ENCODE data around the gene TTC1.
"Not testable (repeated sequence)": the region's sequence is repeated elsewhere in the genome, so short reads cannot be mapped to it uniquely, and the experiment has no call there.

Gene TTC1

GRCh38 chr5:160008877-160009590 is at the start of gene TTC1:
Gene TTC1 (plus strand): TSS chr5:160009139. CDS start chr5:160010529, 1,390 bp downstream.
- peak; percentile 66 to 73 for DNase-seq (ENCODE audit: low read depth in 1 of 2, low spot score in 1 of 2)

- DNase-seq (ENCODE audit: low read depth in 1 of 2, low spot score in 1 of 2): no peak
Observed at GRCh38 chr5:159961176-159962160, 47.5 kb upstream of the TTC1 start.

- DNase-seq (ENCODE audit: low read depth in 1 of 2, low spot score in 1 of 2): no peak
Observed at GRCh38 chr5:159962214-159962613, 46.7 kb upstream of the TTC1 start.

GRCh38 chr5:159963935-159964334 is 45.0 kb upstream of the TTC1 start:
- DNase-seq (ENCODE audit: low read depth in 1 of 2, low spot score in 1 of 2): no peak

- no peak for DNase-seq (ENCODE audit: low read depth in 1 of 2, low spot score in 1 of 2)
Observed at GRCh38 chr5:159965031-159965837, 43.7 kb upstream of the TTC1 start.

- not testable (repeated sequence) for DNase-seq (ENCODE audit: low read depth in 1 of 2, low spot score in 1 of 2)
Observed at GRCh38 chr5:159965838-159966128, 43.2 kb upstream of the TTC1 start.

GRCh38 chr5:159969966-159970365 is 39.0 kb upstream of the TTC1 start:
- DNase-seq (ENCODE audit: low read depth in 1 of 2, low spot score in 1 of 2): no peak

- no peak for DNase-seq (ENCODE audit: low read depth in 1 of 2, low spot score in 1 of 2)
Observed at GRCh38 chr5:159971038-159971437, 37.9 kb upstream of the TTC1 start.

- no peak for DNase-seq (ENCODE audit: low read depth in 1 of 2, low spot score in 1 of 2)
Observed at GRCh38 chr5:159971514-159971913, 37.4 kb upstream of the TTC1 start.

- no peak for DNase-seq (ENCODE audit: low read depth in 1 of 2, low spot score in 1 of 2)
Observed at GRCh38 chr5:159971931-159972461, 36.9 kb upstream of the TTC1 start.

GRCh38 chr5:159972538-159973362 is 36.2 kb upstream of the TTC1 start:
- DNase-seq (ENCODE audit: low read depth in 1 of 2, low spot score in 1 of 2): no peak

- DNase-seq (ENCODE audit: low read depth in 1 of 2, low spot score in 1 of 2): no peak
Observed at GRCh38 chr5:159975462-159976019, 33.4 kb upstream of the TTC1 start.

- no peak for DNase-seq (ENCODE audit: low read depth in 1 of 2, low spot score in 1 of 2)
Observed at GRCh38 chr5:159976921-159977320, 32.0 kb upstream of the TTC1 start.

- DNase-seq (ENCODE audit: low read depth in 1 of 2, low spot score in 1 of 2): no peak
Observed at GRCh38 chr5:159978358-159978757, 30.6 kb upstream of the TTC1 start.

- no peak for DNase-seq (ENCODE audit: low read depth in 1 of 2, low spot score in 1 of 2)
Observed at GRCh38 chr5:159982421-159983173, 26.3 kb upstream of the TTC1 start.

GRCh38 chr5:159987031-159987674 is 21.8 kb upstream of the TTC1 start:
- DNase-seq (ENCODE audit: low read depth in 1 of 2, low spot score in 1 of 2): peak; percentile 42 to 62

GRCh38 chr5:159990506-159990905 is 18.4 kb upstream of the TTC1 start:
- DNase-seq (ENCODE audit: low read depth in 1 of 2, low spot score in 1 of 2): no peak

- DNase-seq (ENCODE audit: low read depth in 1 of 2, low spot score in 1 of 2): no peak
Observed at GRCh38 chr5:159992566-159992965, 16.4 kb upstream of the TTC1 start.

GRCh38 chr5:159993194-159993593 is 15.7 kb upstream of the TTC1 start:
- no peak for DNase-seq (ENCODE audit: low read depth in 1 of 2, low spot score in 1 of 2)

Data from stimulated activated CD4-positive, alpha-beta T cell treated with anti-CD3 and anti-CD28 coated beads, Interleukin-15, amount 100 ng/mL, for 1 hour (primary cell).